ENCODE measurements around the gene SMARCD3.

SMARCD3 gene

DNA sequence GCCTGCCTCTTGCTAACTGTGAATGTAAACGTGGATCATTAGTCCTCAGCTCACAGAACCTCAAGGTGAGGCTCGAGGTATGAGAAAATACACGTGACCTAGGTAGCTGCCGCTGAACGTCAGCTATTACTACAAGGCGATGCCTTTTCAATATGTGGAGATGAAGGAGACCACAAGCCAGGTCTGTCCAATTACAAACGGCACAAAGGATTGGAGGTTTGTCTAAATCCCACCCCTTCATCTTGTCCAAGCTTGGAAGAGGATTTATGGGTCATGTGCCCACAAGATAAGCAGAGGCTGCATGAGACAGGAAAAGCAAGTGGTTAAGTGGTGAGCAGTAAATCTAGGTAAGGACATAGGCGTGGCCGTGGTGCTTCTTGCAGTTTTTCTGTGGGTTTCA is 41.6 kb downstream of the SMARCD3 start:
- FAIRE-seq, result no peak

DNA sequence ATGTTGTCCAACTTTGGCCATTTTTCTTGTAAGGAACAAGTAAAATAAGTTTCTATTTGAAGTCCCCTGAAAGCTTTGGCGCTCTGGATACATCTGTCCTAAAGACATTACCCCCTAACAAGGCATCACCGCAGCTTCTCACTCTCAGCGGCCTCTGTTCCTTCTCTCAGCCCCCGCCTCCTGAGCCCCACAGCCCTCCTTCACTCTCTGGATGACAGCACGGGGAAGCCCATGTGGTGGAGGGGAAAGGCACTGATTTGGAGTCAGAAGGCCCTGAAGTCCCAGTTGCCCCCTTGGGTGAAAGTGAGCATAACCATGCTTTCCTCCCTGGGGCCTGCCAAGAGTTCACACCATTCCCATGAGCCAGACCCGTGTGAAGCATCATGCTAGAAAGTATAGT is 42.8 kb downstream of the SMARCD3 start:
- no peak for FAIRE-seq

DNA sequence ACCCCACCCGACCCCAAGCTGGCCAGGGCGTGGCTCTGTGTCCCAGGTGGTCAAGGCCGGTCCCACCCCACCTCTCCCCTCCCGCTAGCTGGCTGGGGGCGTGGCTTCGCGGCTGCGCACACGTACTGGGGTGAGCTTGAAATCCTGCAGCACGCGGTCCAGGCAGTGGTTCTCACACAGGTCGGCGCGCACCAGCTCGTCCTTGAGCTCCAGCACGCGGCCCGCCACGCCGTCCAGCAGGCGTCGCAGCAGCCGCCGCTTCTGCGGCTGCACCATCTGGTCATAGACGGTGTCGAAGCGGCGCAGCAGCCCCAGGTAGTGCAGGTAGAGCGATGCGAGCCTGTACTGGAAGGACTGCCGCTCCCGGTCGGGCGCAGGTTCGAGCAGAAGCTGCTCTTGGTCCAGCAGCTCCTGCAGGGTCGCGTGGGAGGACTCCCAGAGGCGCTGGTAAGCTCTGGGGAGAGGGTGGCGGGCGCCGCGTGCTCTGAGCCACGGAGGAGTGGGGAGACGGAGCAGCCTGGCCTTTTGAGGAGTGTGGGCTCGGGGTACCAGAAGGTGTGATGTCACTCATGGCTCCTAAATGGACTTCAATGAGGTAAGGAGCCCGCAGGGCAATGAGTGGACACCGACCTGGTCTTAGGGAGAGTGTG is 44.0 kb downstream of the SMARCD3 start:
- no peak for FAIRE-seq

DNA sequence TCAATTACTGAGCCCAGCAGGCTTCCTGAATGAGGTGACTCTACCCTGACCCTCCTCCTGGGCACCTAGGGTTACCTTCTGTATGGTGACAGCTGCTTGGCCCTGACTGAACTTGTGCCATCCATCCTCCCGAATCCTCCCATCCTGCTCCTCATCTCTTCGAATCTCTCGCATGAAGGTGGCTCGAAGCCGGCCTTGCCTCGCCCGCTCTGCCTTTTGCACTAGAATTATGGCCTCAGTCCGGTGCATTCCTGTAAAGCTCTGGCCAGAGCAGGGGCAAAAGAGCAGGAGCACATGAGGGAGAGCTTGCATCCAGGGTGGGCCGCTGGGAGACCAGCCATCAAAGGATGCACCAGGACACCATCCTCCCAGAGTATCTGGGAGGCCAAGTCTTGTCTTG is 45.7 kb downstream of the SMARCD3 start:
- FAIRE-seq, result no peak

DNA sequence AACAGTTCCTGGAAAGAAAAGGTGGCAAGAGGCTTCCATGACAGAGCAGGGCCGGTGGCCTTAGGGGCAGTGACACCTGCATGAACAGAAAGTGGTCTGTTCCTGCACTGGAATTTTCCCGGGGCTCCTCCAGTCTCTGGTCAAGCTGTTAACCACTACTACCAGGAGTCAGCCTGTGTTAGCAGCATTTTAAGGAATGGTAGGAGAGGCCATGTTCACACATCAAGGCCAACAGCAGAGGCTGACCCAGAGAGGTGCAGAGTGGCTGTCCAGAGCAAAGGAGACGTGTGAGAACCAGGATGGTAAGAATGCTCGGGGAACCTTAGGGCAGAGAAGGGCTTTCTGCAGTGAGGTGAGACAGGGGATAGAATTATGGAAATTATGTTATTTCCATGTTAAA is 46.7 kb downstream of the SMARCD3 start:
- FAIRE-seq, result no peak

DNA sequence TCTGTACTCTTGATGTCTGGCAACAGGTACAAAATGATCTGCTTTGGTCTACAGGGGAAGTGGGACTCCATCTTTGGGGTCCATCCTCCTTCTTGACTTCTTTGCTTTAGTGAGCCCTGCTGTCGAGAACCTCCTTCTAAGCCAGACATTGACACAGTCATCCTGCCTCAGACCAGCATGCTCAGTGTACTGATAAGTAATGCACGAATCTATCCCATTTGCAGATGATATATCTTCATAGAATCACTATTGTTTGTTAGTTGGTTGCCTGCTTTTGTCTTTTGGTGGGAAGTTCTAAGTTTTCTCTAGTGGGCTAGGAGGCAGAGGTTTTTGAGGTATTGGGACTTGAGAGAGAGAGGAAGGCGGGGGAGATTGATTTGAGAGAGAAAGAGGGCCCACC is 47.1 kb downstream of the SMARCD3 start:
- FAIRE-seq, result no peak

DNA sequence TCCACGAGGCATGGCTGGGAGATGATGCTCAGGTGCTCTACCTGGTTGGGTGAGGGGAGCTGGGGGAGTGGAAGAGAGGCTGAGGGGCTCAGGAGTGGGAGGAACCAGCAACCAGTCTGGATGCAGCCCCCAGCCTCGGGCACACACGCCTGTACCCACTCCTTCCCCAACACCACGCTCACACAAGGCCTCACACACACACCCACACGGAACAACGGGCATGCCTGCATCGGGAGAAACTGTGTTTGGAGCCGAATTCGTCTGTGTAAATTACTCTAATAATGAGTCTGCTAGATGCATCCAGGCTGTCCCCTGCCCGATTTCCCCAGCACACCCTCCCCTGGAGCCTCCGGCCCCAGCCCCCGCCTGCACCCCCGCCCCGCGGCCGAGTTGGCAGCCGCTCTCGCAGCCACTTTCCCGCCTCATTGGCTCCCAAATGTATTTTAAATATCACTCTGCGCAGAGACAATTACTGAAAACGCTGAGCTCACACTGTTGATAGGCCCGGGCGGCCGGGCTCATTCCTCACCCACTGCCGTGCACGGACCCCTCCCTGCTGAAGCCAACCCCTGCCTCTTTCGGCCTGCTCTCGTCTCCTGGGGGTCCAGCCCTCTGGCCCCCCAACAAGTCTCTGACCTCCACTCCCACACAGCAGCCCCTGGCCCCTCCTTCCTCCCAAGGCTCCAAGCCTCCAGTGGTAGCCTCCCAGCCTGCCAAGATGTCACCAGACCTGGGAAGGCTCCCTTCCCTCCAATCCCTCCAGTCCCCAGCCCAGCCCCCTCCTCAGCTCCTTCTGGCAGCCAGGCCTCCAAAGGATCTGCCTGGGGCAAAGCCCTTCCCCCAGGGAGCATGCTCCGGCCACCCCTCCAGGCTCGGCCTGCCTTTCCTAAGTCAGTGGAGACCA is 49.3 kb downstream of the SMARCD3 start:
- FAIRE-seq, result no peak

DNA sequence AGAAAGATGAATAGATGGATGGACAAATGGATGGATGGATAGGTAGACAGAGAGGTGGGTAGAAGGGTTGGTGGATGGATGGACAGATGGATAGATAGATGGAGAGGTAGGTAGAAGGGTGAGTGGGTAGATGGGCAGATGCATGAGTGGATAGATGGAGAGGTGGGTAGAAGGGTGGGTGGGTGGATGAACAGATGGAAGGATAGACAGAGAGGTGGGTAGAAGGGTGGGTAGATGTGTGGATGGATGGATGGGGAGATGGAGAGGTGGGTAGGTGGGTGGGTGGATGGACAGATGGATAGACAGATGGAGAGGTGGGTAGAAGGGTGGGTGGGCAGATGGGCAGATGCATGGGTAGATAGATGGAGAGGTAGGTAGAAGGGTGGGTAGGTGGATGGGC is 50.6 kb downstream of the SMARCD3 start:
- FAIRE-seq, result no peak

DNA sequence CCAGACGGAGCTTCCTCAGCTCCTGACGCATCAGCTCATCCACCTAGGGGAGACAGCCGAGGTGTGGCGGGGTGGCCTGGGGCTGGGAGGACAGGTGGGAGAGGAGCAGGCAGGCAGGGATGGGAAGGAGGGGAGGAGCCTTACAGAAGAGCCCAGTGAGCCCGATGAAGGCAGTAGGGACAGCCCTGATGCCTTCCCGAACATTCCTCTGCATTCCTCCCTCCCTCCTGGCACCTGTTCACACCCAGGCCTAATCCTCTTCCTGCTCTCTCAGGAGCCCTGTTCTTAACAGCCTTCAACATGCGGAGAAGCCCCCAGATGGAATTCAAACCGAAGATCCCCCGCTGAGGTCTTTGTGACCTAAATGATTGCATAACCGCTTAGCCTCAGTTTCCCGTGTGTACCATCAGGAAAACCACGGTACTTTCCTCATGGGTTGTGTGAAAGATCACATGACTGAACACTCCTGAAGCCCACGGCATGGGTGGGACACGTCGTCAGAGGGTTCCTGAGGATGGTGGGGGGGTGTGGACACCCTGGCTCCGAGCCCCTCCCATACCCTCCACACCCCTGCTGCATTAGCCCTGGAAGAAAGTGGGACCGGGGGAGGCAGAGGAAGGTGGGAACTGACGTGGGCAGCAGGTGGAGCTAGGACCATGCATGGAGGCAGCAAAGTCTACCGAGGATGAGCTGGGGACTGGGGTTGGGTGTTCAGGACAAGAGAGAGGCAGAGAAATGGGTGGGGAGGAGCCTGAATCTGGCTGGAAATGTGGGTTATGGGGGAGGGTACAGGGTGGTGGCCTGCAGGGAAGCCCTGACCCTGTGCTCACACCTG is 52.7 kb downstream of the SMARCD3 start:
- no peak for FAIRE-seq

DNA sequence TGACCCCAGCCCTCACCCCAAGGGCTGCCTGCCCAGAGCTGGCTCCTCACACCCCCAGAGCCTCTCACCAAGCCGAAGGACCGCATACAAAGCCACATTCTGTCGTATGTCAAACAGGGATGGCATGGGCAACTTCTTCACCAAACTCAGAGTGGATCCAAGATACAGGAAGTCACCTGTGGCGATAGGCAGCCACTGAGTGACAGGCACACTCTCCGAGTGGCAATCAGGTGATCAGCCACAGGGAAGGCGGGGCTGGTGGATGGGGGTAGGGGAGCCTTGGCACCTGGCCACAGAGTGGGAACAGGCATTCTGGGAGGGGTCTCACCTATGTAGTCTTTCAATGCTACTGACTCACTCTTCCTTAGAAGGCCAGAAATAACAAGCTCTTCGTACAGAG is 54.3 kb downstream of the SMARCD3 start:
- FAIRE-seq, result no peak

DNA sequence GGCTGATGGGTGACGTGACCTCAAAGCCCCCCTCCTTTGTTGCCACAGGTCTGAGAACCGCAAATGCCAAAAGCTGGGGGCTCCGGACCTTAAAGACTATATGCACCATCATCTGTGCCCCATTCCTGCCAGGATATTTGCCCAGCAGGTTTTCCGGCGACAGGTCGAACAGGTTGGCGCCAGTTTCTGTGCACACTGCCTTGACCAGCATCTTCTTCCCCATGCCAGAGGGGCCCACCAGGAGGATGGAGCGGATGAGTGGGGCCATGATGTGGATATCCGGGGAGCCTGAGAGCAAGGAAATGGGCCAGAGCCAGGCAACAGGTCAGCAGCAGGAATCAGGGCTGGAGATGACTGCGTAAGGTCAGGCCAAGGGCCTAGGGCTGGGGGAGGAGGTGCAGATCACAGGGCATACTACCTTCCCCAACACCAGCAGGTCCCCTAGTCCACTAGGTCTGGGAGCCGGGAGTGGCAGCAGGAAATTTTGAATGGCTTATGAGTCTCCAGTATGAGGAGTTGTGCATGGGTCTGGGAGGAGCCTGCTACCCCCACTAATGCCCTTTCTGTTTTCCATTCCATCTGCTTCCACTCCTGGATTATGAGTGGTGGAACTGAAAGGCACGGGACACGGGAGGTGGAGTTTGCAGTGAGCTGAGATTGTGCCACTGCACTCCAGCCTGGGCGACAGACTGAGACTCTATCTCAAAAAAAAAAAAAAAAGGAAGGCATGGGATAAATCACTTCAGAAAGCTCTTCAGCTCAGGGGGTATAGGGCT is 55.1 kb downstream of the SMARCD3 start:
- FAIRE-seq, result no peak

DNA sequence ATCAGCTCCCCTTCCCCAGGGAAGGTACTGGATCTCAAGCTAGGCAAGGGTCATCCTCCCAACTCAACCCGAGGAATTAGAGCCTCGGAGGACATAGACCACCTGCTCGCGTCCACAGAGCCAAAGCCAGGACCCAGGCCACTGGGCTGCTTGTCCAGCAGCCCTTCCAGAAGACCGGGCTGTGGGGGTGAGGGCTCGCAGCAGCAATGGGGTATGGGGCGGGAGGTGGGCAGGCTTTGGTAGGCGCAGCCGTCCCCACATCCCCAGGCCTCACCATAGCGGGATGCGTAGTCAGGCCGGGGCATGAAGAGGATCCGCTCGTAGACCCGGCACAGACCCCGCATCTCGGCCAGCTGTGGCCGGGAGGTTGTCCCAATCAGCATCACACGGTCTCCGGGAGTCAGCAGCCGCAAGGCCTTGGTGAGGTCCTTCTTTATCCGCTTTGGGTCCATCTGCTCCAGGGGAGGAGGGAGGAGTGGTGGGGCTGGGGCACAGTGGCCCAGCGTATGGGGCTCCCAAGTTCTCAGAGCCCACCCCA is 56.4 kb downstream of the SMARCD3 start:
- no peak for FAIRE-seq

DNA sequence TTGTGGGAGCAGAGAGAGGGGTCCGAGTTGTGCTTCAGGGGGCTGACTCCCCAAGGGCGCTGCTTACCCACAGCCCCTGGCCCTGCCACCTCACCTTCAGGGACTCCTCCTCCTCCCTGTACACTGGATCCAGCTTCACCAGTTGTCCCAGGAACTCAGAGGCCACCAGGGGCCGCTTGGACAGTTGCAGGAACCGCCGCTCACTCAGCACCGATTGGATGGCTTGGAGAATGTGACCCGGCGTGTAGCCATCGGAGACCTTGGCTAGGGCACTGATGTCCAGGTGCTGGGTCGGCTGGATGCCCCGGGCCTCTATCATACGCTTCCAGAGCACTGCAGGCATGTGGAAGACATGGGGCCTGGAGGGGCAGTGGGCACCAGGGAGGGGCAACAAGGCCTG is 57.0 kb downstream of the SMARCD3 start:
- FAIRE-seq, result no peak

DNA sequence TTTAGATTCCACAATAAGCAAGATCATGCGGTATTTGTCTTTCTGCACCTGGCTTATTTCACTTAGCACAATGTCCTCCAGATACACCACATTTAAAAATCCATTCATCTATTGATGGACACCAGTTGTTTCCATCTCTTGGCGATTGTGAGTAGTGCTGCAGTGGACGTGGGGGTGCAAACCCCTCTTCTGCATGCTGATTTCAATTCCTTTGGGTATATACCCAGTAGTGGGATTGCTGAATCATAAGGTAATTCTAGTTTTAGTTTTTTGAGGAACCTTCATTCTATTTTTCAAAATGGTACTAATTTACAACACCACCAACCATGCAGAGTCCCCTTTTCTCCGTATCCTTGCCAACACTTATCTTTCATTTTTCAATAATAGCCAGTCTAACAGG is 59.5 kb downstream of the SMARCD3 start:
- no peak for FAIRE-seq

All from TTC549 (cell line).